DND-41 (cell line): ENCODE measurements around the gene BDH2.

ENCODE experiments used
- CTCF ChIP-seq: IDR thresholded peaks from 2 replicates; pipeline ENCODE4 v1.5.1; 2012; ENCODE audit warnings: borderline replicate concordance, low read length, moderate library complexity, mild to moderate bottlenecking; ENCODE audit not compliant: poor library complexity, severe bottlenecking; ENCODE audit errors: extremely low read depth
- EZH2 ChIP-seq: IDR thresholded peaks from 3 replicates; pipeline ENCODE4 v1.6.1; 2012; ENCODE audit warnings: borderline replicate concordance, low read depth, mild to moderate bottlenecking, moderate library complexity, low read length, inconsistent platforms; ENCODE audit not compliant: severe bottlenecking

- TF ChIP-seq CTCF = no peak
- no peak for TF ChIP-seq EZH2
Observed at GRCh38 chr4:103100691-103101090, 1.1 kb upstream of the BDH2 start.
